GM23338 (cell line): ENCODE measurements around the gene NPHP4.

Source experiments
- CTCF ChIP-seq, 2 experiments: fragments of 200-600 bp in 1 of 2; sonication (generic) in 1 of 2; conservative IDR thresholded peaks; 2 replicates each; pipeline versions ENCODE4 v1.5.1 to v1.6.1; 2016 to 2017; ENCODE audit warnings: antibody characterized with exemption in 2 of 2, low read depth in 2 of 2, mild to moderate bottlenecking in 2 of 2, moderate library complexity in 1 of 2
- EZH2 ChIP-seq: fragments of 200-600 bp; sonication (generic); IDR thresholded peaks from one replicate; pipeline ENCODE4 v1.8.0; 2017; ENCODE audit warnings: antibody characterized with exemption, mild to moderate bottlenecking, low read depth; ENCODE audit not compliant: unreplicated experiment
- EZH2phosphoT487 ChIP-seq: fragments of 200-600 bp; sonication (generic); IDR thresholded peaks from one replicate; pipeline ENCODE4 v1.8.1; 2018; ENCODE audit warnings: antibody characterized with exemption; ENCODE audit not compliant: unreplicated experiment
- POLR2AphosphoS5 ChIP-seq: IDR thresholded peaks from 2 replicates; pipeline ENCODE4 v1.6.1; 2016; ENCODE audit warnings: antibody characterized with exemption, low read depth
- REST ChIP-seq: IDR thresholded peaks from one replicate; pipeline ENCODE4 v1.6.1; 2018; ENCODE audit warnings: antibody characterized with exemption; ENCODE audit not compliant: unreplicated experiment

- TF ChIP-seq POLR2AphosphoS5 (no peak), EZH2 (no peak), CTCF (conservative IDR thresholded peaks at IDR 0.05; ENCODE audit: low read depth in 2 of 2) (no peak), EZH2phosphoT487 (no peak), REST (no peak)
These were observed 31.1 kb upstream of the NPHP4 start for GRCh38 chr1:6023346-6023745.
